Endothelial cell of umbilical vein (primary cell): Measurements from ENCODE around the gene SLC12A8. TPM values are rescaled to one million over a fixed set of nuclear protein-coding genes. Genes with fewer than 3 reads are reported as not detected.

Source experiments
- BruUV-seq: library from RNA; stranded (reverse); fragments of 400-500 nt; replicated peaks from 2 replicates; lab custom pipeline; 2021; lab: Mats Ljungman, UMichigan
- CTCF ChIA-PET: fragments of 300-600, 350-600 bp; sonication (Branson Sonifier 250); formaldehyde crosslinking; loops from one replicate; lab custom pipeline; 2021; ENCODE audit warnings: antibody characterized with exemption, inconsistent platforms; lab: Charles Lee
- POLR2A ChIA-PET: fragments of 300-600, 350-600 bp; sonication (Branson Sonifier 250); formaldehyde crosslinking; loops from one replicate; lab custom pipeline; 2021; ENCODE audit warnings: antibody characterized with exemption, inconsistent platforms; lab: Charles Lee
- DNase-seq: peaks from one replicate; pipeline ENCODE4 v3.0.0-alpha.2; 2011; ENCODE audit warnings: low read depth, low spot score
- FAIRE-seq: peaks from 2 replicates; lab custom pipeline; 2011; peaks lifted over from hg19 to GRCh38; lab: Jason Lieb, UNC
- H2AFZ ChIP-seq: 2 replicates; pipeline ENCODE4 v1.6.0; 2012; ENCODE audit warnings: low read depth, low read length, control low read depth, inconsistent platforms
- H3K27ac ChIP-seq: 2 replicates; pipeline ENCODE4 v1.5.1; 2011; ENCODE audit warnings: low read depth, mild to moderate bottlenecking, control low read depth, low read length, moderate library complexity; ENCODE audit not compliant: insufficient read depth
- H3K27me3 ChIP-seq, 2 experiments: 2 replicates each; pipeline versions ENCODE4 v1.6.0 to v1.6.1; 2011; ENCODE audit warnings: low read length in 2 of 2, mixed read lengths in 1 of 2; ENCODE audit not compliant: control insufficient read depth in 2 of 2, insufficient read depth in 2 of 2
- H3K36me3 ChIP-seq, 2 experiments: 2 replicates in 1 of 2; 3 replicates in 1 of 2; pipeline ENCODE4 v1.5.1; 2011; ENCODE audit warnings: low read length in 2 of 2, mild to moderate bottlenecking in 1 of 2, moderate library complexity in 1 of 2; ENCODE audit not compliant: control insufficient read depth in 2 of 2, insufficient read depth in 2 of 2; ENCODE audit errors: extremely low read depth in 1 of 2
- H3K4me1 ChIP-seq: 3 replicates; pipeline ENCODE4 v1.5.1; 2011; ENCODE audit warnings: mild to moderate bottlenecking, low read length; ENCODE audit not compliant: control insufficient read depth, insufficient read depth; ENCODE audit errors: extremely low read depth
- H3K4me2 ChIP-seq: 2 replicates; pipeline ENCODE4 v1.6.1; 2011; ENCODE audit warnings: low read length, control low read depth, mixed read lengths; ENCODE audit not compliant: insufficient read depth
- H3K4me3 ChIP-seq, 3 experiments: fragments of 200-600 bp in 1 of 3; sonication (generic), shearing (Covaris generic) in 1 of 3; replicated peaks in 1 of 3; 2 replicates each; pipeline ENCODE4 v1.5.1; 2011 to 2016; ENCODE audit warnings: control low read depth in 3 of 3, low read length in 3 of 3, mild to moderate bottlenecking in 2 of 3, inconsistent platforms in 1 of 3, low read depth in 1 of 3, moderate library complexity in 1 of 3; ENCODE audit not compliant: insufficient read depth in 1 of 3
- H3K79me2 ChIP-seq: 2 replicates; pipeline ENCODE4 v1.6.0; 2012; ENCODE audit warnings: low read length, inconsistent platforms; ENCODE audit not compliant: control insufficient read depth, insufficient read depth
- H3K9ac ChIP-seq: replicated peaks from 2 replicates; pipeline ENCODE3; 2011; ENCODE audit warnings: low read length, control low read depth; ENCODE audit not compliant: insufficient read depth; ENCODE audit errors: extremely low read depth
- H3K9me1 ChIP-seq: replicated peaks from 3 replicates; pipeline ENCODE4 v1.6.0; 2011; ENCODE audit warnings: mild to moderate bottlenecking, low read length; ENCODE audit not compliant: control insufficient read depth, insufficient read depth; ENCODE audit errors: extremely low read depth
- H3K9me3 ChIP-seq: replicated peaks from 2 replicates; pipeline ENCODE4 v1.5.1; 2012; ENCODE audit warnings: low read length, inconsistent platforms; ENCODE audit not compliant: control insufficient read depth, insufficient read depth
- H4K20me1 ChIP-seq: replicated peaks from 2 replicates; pipeline ENCODE3; 2011; ENCODE audit warnings: mild to moderate bottlenecking, low read length; ENCODE audit not compliant: control insufficient read depth, insufficient read depth; ENCODE audit errors: extremely low read depth
- CTCF ChIP-seq, 2 donors: IDR thresholded peaks; 1 replicate in 1 of 2; 2 replicates in 1 of 2; pipeline ENCODE4 v1.5.1; 2011; ENCODE audit warnings: low read length in 2 of 2, mild to moderate bottlenecking in 2 of 2, moderate library complexity in 2 of 2, control low read depth in 1 of 2, inconsistent platforms in 1 of 2, low read depth in 1 of 2; ENCODE audit not compliant: insufficient read depth in 1 of 2; ENCODE audit errors: extremely low read depth in 1 of 2
- EZH2 ChIP-seq: IDR thresholded peaks from 2 replicates; pipeline ENCODE4 v1.6.1; 2012; ENCODE audit warnings: borderline replicate concordance, low read depth, mild to moderate bottlenecking, moderate library complexity, low read length, inconsistent platforms; ENCODE audit not compliant: severe bottlenecking
- FOS ChIP-seq: IDR thresholded peaks from 2 replicates; pipeline ENCODE4 v1.6.1; 2011; ENCODE audit warnings: mild to moderate bottlenecking, low read length, moderate library complexity, borderline replicate concordance; ENCODE audit not compliant: insufficient read depth
- GATA2 ChIP-seq: IDR thresholded peaks from 2 replicates; pipeline ENCODE4 v1.7.0; 2011; ENCODE audit warnings: low read depth, mild to moderate bottlenecking, moderate library complexity, mixed read lengths, low read length; ENCODE audit not compliant: insufficient read length, insufficient read depth
- JUN ChIP-seq: IDR thresholded peaks from 2 replicates; pipeline ENCODE4 v1.6.1; 2011; ENCODE audit warnings: borderline replicate concordance, low read depth; ENCODE audit not compliant: insufficient read length, insufficient read depth
- MAX ChIP-seq: IDR thresholded peaks from 2 replicates; pipeline ENCODE4 v1.6.1; 2011; ENCODE audit not compliant: insufficient read depth, insufficient read length
- MYC ChIP-seq: IDR thresholded peaks from one replicate; pipeline ENCODE4 v1.6.1; 2011; ENCODE audit warnings: mild to moderate bottlenecking, low read depth, low read length
- POLR2A ChIP-seq: IDR thresholded peaks from 2 replicates; pipeline ENCODE4 v1.6.1; 2012; ENCODE audit warnings: low read depth, mild to moderate bottlenecking, control low read depth, low read length
- POLR2AphosphoS5 ChIP-seq: IDR thresholded peaks from 2 replicates; pipeline ENCODE4 v1.6.1; 2012; ENCODE audit warnings: low read depth, mild to moderate bottlenecking, control low read depth, low read length, moderate library complexity; ENCODE audit not compliant: insufficient read depth
- dilution Hi-C: fragments of 300-500 bp; cut with MboI; formaldehyde crosslinking; loops from one replicate; pipeline ENCODE4 v1.15.0; 2019; ENCODE audit warnings: low sequenced_read_pairs; ENCODE audit not compliant: extremely low pct_ligation_motif_present
- intact Hi-C: fragments of 100-400 bp; cut with micrococcal nuclease; formaldehyde crosslinking; loops from one replicate; pipeline ENCODE4 v1.10.0; 2022
- polyA plus RNA-seq, 4 experiments: library from polyadenylated mRNA; depleted of rRNA in 3 of 4; stranded (reverse) in 3 of 4; unstranded in 1 of 4; fragments of >200 nt; gene quantifications; 2 replicates each; pipeline versions ENCODE4 v1.2.1 to v1.2.3, GENCODE V29; 2011 to 2012; ENCODE audit warnings: missing spikeins in 1 of 4
- total RNA-seq: library from RNA; stranded (reverse); gene quantifications from 2 replicates; pipeline ENCODE4 v1.2.3, GENCODE V29; 2021

SLC12A8 gene
- total and polyA plus RNA-seq, 2 donors (not counting 3 experiments of a cell fraction or from before 2014, with no cell fraction given) = 0.86 to 0.90 TPM

GRCh38 chr3:125185805-125186204 is 26.7 kb downstream of the SLC12A8 start:
- TF ChIP-seq POLR2A (no peak), MYC (no peak), EZH2 (no peak), MAX (no peak), GATA2 (no peak), POLR2AphosphoS5 (no peak), CTCF (IDR thresholded peaks at IDR 0.05; ENCODE audit: extremely low read depth in 1 of 2, insufficient read depth in 1 of 2, low read depth in 1 of 2, low read length in 2 of 2) (no peak), FOS (no peak), JUN (no peak)
- dilution Hi-C loops = no loop called here
- Histone ChIP-seq H3K27ac (no peak overlapping the region), H3K4me3 (no peak overlapping the region), H3K79me2 (no peaks in the 10 kb centered on the region), H3K4me1 (no peaks in the 10 kb centered on the region), H3K9me3 (no peaks in the 10 kb centered on the region), H3K36me3 (no peaks in the 10 kb centered on the region), H2AFZ (no peak overlapping the region), H3K9ac (no peak overlapping the region), H3K9me1 (no peaks in the 10 kb centered on the region), H3K4me2 (no peak overlapping the region), H3K27me3 (peaks cover 0 to 2% of the 10 kb centered on the region in 2 experiments), H4K20me1 (no peaks in the 10 kb centered on the region)
- intact Hi-C loops = no loop called here
- ChIA-PET CTCF (interaction anchor here (1.0 kb wide), 1 partner anchor 18 kb away, joined by 4 read pairs; no protein-coding TSS in a partner anchor), POLR2A (no interaction called here)
- DNase-seq (no peak), FAIRE-seq (no peak)
- no TSS peak for BruUV-seq
